ENCODE measurements around the gene DNHD1. TPM values are rescaled to one million over a fixed set of nuclear protein-coding genes. Genes with fewer than 3 reads are reported as not detected.

The DNHD1 gene
- total and polyA plus RNA-seq, 2 of the 13 experiments (the other 11 are each of a cell fraction or from before 2014, with no cell fraction given) = 2.7 to 9.3 TPM

DNA sequence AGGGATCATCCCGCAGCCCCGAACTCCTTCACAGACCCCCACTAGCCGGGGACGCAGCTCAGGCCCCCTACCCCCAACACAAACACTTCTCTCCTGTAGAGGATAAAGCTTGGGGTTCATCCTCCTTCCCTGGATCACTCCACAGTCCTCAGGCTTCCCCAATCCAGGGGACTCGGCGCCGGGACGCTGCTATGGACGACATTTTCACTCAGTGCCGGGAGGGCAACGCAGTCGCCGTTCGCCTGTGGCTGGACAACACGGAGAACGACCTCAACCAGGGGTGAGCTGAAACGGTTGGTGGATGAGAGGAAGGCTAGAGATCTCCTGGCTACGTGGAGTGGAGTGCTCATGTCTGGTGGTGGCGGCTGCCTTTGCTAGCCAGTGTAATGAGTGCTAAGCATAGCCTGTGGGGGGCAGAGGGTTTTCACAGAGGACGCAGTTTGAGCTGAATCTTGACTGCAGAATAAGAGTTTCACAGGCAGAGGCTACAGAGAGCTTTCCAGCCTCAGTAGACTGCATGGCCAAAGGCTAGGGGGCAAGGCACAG, 107.1 kb downstream of the DNHD1 start (continued):
- TF ChIP-seq, protein P1, sequence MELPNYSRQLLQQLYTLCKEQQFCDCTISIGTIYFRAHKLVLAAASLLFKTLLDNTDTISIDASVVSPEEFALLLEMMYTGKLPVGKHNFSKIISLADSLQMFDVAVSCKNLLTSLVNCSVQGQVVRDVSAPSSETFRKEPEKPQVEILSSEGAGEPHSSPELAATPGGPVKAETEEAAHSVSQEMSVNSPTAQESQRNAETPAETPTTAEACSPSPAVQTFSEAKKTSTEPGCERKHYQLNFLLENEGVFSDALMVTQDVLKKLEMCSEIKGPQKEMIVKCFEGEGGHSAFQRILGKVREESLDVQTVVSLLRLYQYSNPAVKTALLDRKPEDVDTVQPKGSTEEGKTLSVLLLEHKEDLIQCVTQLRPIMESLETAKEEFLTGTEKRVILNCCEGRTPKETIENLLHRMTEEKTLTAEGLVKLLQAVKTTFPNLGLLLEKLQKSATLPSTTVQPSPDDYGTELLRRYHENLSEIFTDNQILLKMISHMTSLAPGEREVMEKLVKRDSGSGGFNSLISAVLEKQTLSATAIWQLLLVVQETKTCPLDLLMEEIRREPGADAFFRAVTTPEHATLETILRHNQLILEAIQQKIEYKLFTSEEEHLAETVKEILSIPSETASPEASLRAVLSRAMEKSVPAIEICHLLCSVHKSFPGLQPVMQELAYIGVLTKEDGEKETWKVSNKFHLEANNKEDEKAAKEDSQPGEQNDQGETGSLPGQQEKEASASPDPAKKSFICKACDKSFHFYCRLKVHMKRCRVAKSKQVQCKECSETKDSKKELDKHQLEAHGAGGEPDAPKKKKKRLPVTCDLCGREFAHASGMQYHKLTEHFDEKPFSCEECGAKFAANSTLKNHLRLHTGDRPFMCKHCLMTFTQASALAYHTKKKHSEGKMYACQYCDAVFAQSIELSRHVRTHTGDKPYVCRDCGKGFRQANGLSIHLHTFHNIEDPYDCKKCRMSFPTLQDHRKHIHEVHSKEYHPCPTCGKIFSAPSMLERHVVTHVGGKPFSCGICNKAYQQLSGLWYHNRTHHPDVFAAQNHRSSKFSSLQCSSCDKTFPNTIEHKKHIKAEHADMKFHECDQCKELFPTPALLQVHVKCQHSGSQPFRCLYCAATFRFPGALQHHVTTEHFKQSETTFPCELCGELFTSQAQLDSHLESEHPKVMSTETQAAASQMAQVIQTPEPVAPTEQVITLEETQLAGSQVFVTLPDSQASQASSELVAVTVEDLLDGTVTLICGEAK (IDR thresholded peaks at IDR 0.05) = no peak
- TF ChIP-seq, protein P1 (CRISPR knock-in tag; IDR thresholded peaks at IDR 0.05) = no peak
- TF ChIP-seq, protein P2, sequence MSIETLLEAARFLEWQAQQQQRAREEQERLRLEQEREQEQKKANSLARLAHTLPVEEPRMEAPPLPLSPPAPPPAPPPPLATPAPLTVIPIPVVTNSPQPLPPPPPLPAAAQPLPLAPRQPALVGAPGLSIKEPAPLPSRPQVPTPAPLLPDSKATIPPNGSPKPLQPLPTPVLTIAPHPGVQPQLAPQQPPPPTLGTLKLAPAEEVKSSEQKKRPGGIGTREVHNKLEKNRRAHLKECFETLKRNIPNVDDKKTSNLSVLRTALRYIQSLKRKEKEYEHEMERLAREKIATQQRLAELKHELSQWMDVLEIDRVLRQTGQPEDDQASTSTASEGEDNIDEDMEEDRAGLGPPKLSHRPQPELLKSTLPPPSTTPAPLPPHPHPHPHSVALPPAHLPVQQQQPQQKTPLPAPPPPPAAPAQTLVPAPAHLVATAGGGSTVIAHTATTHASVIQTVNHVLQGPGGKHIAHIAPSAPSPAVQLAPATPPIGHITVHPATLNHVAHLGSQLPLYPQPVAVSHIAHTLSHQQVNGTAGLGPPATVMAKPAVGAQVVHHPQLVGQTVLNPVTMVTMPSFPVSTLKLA (IDR thresholded peaks at IDR 0.05) = no peak
- no peak for TF ChIP-seq SMAD3 (CRISPR knock-in tag; IDR thresholded peaks at IDR 0.05)
- TF ChIP-seq PTBP1 (IDR thresholded peaks at IDR 0.05; ENCODE audit: low read depth, low read length, poor library complexity, severe bottlenecking) = no peak
- TF ChIP-seq ZNF788 (CRISPR knock-in tag; IDR thresholded peaks at IDR 0.05; ENCODE audit: borderline replicate concordance) = peak; percentile 74; the same call in 1 of the 2 replicates
- no peak for TF ChIP-seq PRPF4 (IDR thresholded peaks at IDR 0.05; ENCODE audit: low read depth, low read length, poor library complexity, severe bottlenecking)
- no peak for TF ChIP-seq ZNF337 (CRISPR knock-in tag; IDR thresholded peaks at IDR 0.05; ENCODE audit: borderline replicate concordance, low read depth)
- TF ChIP-seq ONECUT2 (CRISPR knock-in tag; IDR thresholded peaks at IDR 0.05) = no peak
- no peak for TF ChIP-seq ARID5B (CRISPR knock-in tag; IDR thresholded peaks at IDR 0.05)
- TF ChIP-seq HNRNPLL (IDR thresholded peaks at IDR 0.05; ENCODE audit: low read depth, low read length, poor library complexity, severe bottlenecking) = peak; percentile 12
- TF ChIP-seq SALL2 (CRISPR knock-in tag; IDR thresholded peaks at IDR 0.05) = no peak
- no peak for TF ChIP-seq SNAPC2 (CRISPR knock-in tag; IDR thresholded peaks at IDR 0.05)
- no peak for TF ChIP-seq ZMYM2 (CRISPR knock-in tag; IDR thresholded peaks at IDR 0.05)
- TF ChIP-seq ZNF124 (CRISPR knock-in tag; IDR thresholded peaks at IDR 0.05) = no peak

Measured in HepG2 (cell line).